ENCODE results near the gene SLC12A3. TPM values are rescaled to one million over a fixed set of nuclear protein-coding genes. Genes with fewer than 3 reads are reported as not detected.

The SLC12A3 gene
- total RNA-seq, 6 experiments from 2014 or later = not detected

DNA sequence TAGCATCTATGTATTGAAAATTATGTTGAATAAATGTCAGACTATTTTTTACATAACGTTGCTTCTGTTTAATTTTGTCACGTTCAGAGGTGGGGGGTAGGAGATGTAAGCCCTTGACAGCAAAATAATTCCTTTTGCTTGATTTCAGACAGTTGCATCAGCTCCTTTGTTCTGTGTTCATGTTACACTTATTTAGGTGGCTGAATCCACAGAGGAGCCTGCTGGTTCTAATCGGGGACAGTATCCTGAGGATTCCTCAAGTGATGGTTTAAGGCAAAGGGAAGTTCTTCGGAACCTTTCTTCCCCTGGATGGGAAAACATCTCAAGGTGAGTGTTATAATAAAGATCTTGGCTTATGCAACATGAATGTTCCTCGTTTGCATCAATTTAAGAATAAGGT lies 71.5 kb downstream of the SLC12A3 start:
- Mint-ChIP-seq H3K4me1 (ENCODE audit: low read depth) (peaks cover 54% of the 10 kb centered on the region), H3K4me3 (no peak overlapping the region), H3K27me3 (ENCODE audit: insufficient read depth) (peaks cover 14% of the 10 kb centered on the region), H3K36me3 (ENCODE audit: low read depth) (peaks cover 60% of the 10 kb centered on the region), H3K27ac (peak overlapping the region; percentile 26; the same call in 1 of the 2 replicates), H3K9me3 (no peaks in the 10 kb centered on the region)
- DNase-seq = no peak
- TF ChIP-seq CTCF (IDR thresholded peaks at IDR 0.05) = no peak

DNA sequence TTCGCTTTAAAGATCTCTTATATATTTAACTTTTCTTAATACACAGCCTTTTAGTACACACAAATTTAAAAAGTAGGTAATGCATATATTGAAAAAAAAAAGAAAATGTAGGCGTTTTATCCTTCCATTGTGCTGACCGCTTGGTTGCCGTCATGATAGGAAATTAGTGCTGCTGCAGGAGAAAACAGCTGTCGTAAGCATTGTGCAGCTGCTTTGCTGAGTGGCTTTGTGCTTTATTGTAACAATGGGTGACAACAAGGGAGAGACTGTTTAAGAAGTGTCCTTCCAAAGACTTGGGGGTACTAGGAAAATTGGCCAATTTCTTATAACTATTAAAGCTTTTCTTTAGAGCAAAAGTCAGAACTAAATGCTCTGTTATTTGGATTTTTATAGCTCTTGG lies 71.9 kb downstream of the SLC12A3 start:
- Mint-ChIP-seq H3K9me3 (no peaks in the 10 kb centered on the region), H3K4me1 (ENCODE audit: low read depth) (peaks cover 54% of the 10 kb centered on the region), H3K27me3 (ENCODE audit: insufficient read depth) (peaks cover 12% of the 10 kb centered on the region), H3K36me3 (ENCODE audit: low read depth) (peaks cover 63% of the 10 kb centered on the region), H3K4me3 (no peak overlapping the region), H3K27ac (no peak overlapping the region)
- no peak for DNase-seq
- TF ChIP-seq CTCF (IDR thresholded peaks at IDR 0.05) = no peak

GRCh38 chr16:56938664-56939513 lies 73.9 kb downstream of the SLC12A3 start:
- TF ChIP-seq CTCF (IDR thresholded peaks at IDR 0.05) = no peak
- DNase-seq = no peak
- peaks cover 61% of the 10 kb centered on the region for H3K36me3 Mint-ChIP-seq (ENCODE audit: low read depth)
- peaks cover 49% of the 10 kb centered on the region for H3K4me1 Mint-ChIP-seq (ENCODE audit: low read depth)
- H3K4me3 Mint-ChIP-seq = no peak overlapping the region
- H3K27ac Mint-ChIP-seq = peak overlapping the region; percentile 16
- H3K27me3 Mint-ChIP-seq (ENCODE audit: insufficient read depth) = peaks cover 8% of the 10 kb centered on the region
- H3K9me3 Mint-ChIP-seq = no peaks in the 10 kb centered on the region

GRCh38 chr16:56939801-56940200 lies 74.8 kb downstream of the SLC12A3 start:
- Mint-ChIP-seq H3K4me1 (ENCODE audit: low read depth) (peaks cover 40% of the 10 kb centered on the region), H3K9me3 (no peaks in the 10 kb centered on the region), H3K36me3 (ENCODE audit: low read depth) (peaks cover 55% of the 10 kb centered on the region), H3K27ac (peak overlapping the region; percentile 10; the same call in 1 of the 2 replicates), H3K4me3 (no peak overlapping the region), H3K27me3 (ENCODE audit: insufficient read depth) (peaks cover 6% of the 10 kb centered on the region)
- DNase-seq = no peak
- no peak for TF ChIP-seq CTCF (IDR thresholded peaks at IDR 0.05)

DNA sequence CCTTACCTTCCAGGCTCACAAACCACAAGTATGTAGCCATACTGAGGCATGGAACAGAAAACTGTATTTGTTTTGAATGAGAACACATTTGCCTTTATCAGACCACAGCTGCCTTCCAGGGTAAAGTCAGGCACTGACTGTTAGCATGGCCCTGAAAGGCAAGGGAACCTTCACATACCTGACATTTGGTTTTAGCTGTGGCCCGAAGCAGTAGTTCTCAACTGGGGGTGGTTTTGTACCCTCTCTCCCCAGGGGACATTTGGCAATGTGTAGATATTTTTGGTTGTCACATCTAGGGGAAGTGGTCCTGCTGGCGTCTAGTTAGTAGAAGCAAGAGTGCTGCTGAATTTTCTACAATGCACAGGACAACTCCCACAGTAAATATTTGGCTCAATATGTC lies 76.1 kb downstream of the SLC12A3 start:
- TF ChIP-seq CTCF (IDR thresholded peaks at IDR 0.05) = no peak
- peak overlapping the region; percentile 33; the same call in 1 of the 2 replicates for H3K27ac Mint-ChIP-seq
- no peak for DNase-seq
- H3K4me3 Mint-ChIP-seq = no peak overlapping the region
- peaks cover 49% of the 10 kb centered on the region for H3K36me3 Mint-ChIP-seq (ENCODE audit: low read depth)
- H3K4me1 Mint-ChIP-seq (ENCODE audit: low read depth) = peaks cover 30% of the 10 kb centered on the region
- peaks cover 4% of the 10 kb centered on the region for H3K27me3 Mint-ChIP-seq (ENCODE audit: insufficient read depth)
- no peaks in the 10 kb centered on the region for H3K9me3 Mint-ChIP-seq
